Measurements from ENCODE around the gene ZNHIT2.
A peak's percentile ranks its signal among the peaks of the same experiment; 100 is the strongest.

ZNHIT2 gene

DNA sequence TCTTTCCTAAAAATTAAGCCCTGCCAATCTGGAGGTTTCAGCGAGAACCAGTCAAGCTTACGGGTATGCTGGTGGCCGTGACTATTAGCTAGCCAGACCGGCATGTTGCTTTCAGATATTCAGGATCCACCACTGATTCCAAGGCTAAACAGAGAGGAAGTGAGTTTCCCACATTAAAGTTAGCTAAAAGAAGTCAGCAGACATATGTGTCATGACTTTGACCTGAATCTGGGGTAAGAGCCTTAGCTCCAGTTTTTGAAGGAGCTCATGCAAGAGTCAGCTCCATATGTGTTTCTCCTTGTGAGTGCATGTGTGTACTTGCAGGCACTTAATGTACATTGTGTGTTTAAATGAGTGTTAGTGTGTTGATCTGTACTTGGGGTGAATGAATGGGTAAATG, 32.1 kb downstream of the ZNHIT2 start:
- TF ChIP-seq CTCF (IDR thresholded peaks at IDR 0.05) = no peak
- no peaks in the 10 kb centered on the region for H3K9me3 Mint-ChIP-seq
- H3K4me1 Mint-ChIP-seq = peaks cover 38% of the 10 kb centered on the region
- H3K27ac Mint-ChIP-seq = peak overlapping the region; percentile 1
- peak overlapping the region; percentile 99 for H3K4me3 Mint-ChIP-seq
- H3K27me3 Mint-ChIP-seq (ENCODE audit: low read depth, poor library complexity) = no peaks in the 10 kb centered on the region
- no peak for DNase-seq
- peaks cover 22% of the 10 kb centered on the region for H3K36me3 Mint-ChIP-seq (ENCODE audit: low read depth)

DNA sequence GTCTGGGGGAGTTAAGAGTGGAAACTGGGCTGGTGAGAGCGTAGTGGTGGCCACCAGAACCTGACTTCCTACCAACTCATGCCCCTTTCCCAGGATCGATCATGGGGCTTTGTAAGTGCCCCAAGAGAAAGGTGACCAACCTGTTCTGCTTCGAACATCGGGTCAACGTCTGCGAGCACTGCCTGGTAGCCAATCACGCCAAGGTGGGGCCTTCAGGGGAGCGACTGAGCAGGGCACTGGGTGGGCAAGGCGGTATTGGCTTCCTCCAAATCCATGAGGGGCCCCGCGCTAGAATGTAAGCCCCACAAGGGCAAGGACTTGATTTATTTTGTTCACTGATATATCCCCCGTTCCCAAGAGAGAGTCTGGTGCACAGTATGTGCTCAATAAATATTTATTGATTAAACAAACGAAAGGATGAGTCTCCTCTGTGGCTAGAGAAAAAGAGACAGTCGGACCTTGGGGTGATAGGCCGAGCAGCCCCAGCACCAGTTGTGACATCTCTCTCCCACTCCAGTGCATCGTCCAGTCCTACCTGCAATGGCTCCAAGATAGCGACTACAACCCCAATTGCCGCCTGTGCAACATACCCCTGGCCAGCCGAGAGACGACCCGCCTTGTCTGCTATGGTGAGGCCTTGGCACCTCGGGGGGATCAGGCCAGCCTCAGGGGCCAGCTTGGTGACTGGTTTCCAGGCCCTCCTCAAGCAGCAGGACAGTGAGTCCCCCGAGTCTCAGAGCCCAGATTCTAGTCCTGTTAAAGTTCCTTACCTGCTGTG, 32.7 kb downstream of the ZNHIT2 start:
- peaks cover 27% of the 10 kb centered on the region for H3K36me3 Mint-ChIP-seq (ENCODE audit: low read depth)

DNA sequence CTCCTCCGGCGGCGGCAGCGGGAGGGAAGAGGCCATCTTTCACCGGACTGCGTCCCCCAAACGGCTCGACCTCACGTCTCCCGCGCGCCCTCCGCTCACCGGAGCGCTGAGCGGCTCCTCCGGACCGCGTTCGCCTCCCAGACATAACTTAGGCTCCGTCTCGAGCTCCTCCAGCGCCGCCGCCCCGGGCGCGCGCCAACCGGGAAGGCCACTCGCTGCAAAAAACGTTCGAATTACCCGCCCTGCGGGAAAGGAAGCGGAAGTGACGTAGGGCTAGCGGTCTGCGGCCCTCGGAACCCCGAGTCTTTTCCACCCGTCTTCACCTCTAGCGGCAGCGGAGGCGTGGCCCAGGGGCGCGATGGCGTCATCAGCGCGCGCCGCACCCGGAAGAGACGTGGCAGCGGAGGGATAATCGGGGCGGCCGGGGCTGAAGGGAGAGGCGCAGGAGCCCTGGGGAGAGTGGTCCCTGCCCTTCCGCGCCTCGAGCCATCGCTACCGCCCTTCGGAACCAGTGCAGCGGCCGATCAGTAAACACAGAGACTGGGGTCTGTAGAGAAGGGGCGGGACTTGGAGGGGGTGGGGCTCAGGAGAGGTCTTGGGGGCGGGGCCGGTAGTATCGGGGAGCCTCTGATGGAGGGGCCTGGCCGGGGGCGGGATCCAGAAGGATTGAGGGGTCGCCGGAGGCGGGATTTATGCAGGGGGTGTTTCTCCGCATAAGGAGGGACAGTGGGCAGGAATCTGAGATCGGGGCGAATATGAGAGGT, 33.5 kb downstream of the ZNHIT2 start, which contains the start of the genes CDCA5 and ZFPL1:
TSS of gene CDCA5 (minus strand) at position 207 of the 764 bp plus-strand sequence. CDS start at position 145, 62 bp downstream.
TSS of gene ZFPL1 (plus strand) at position 389 of the 764 bp plus-strand sequence. CDS start 477 bp downstream, outside the sequence.
- no peak for TF ChIP-seq CTCF (IDR thresholded peaks at IDR 0.05)
- Mint-ChIP-seq H3K27me3 (ENCODE audit: low read depth, poor library complexity) (no peaks in the 10 kb centered on the region), H3K36me3 (ENCODE audit: low read depth) (peaks cover 26% of the 10 kb centered on the region), H3K9me3 (no peaks in the 10 kb centered on the region), H3K27ac (peak within 1 kb of the TSS; percentile 98), H3K4me3 (peak within 1 kb of the TSS; percentile 99), H3K4me1 (peaks cover 41% of the 10 kb centered on the region)
- peak; percentile 97 for DNase-seq

More for the DNA sequence above, 32.7 kb downstream of the ZNHIT2 start:
- H3K27ac Mint-ChIP-seq = peak overlapping the region; percentile 98
- no peaks in the 10 kb centered on the region for H3K9me3 Mint-ChIP-seq
- no peaks in the 10 kb centered on the region for H3K27me3 Mint-ChIP-seq (ENCODE audit: low read depth, poor library complexity)
- DNase-seq = no peak
- H3K4me1 Mint-ChIP-seq = peaks cover 41% of the 10 kb centered on the region
- no peak for TF ChIP-seq CTCF (IDR thresholded peaks at IDR 0.05)
- peak overlapping the region; percentile 99 for H3K4me3 Mint-ChIP-seq

DNA sequence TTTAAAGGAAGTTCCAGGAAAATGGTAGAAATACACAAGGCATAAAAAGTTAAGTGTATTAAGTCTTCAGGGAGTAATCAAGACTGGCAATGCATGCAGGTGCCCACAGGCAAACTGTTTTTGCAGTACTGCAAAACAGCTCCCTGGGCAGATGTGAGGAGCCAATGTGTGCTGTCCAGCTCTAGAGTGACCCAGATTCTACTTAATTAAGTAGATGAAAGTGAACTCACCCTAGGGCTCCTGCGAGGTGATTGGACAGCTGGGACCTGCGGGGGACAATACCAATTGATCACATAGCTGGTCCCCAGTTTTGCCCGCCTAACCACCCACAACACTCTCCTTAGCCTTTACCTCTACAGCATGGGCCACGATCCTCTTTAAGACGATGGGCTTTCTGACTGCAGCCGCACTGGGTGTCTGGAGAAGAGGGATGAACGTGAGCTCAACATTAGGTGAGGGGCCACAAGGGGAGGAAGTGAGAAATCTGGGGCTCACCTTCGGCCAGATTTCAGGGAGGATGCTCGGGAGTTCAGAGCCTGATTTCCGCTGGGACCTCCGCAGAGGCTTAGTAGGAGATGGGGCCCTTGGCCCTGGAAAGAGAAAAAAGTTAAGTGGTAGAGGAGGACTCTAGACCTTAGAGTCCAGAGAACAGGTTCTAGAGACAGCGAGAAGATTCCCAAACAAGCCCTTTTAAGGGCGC, 34.2 kb downstream of the ZNHIT2 start:
- H3K4me1 Mint-ChIP-seq = peaks cover 48% of the 10 kb centered on the region
- peaks cover 26% of the 10 kb centered on the region for H3K36me3 Mint-ChIP-seq (ENCODE audit: low read depth)
- H3K27ac Mint-ChIP-seq = peak overlapping the region; percentile 98
- H3K4me3 Mint-ChIP-seq = peak overlapping the region; percentile 99
- TF ChIP-seq CTCF (IDR thresholded peaks at IDR 0.05) = no peak
- H3K27me3 Mint-ChIP-seq (ENCODE audit: low read depth, poor library complexity) = no peaks in the 10 kb centered on the region
- no peaks in the 10 kb centered on the region for H3K9me3 Mint-ChIP-seq
- no peak for DNase-seq

GRCh38 chr11:65078786-65079342, 38.6 kb downstream of the ZNHIT2 start:
- Mint-ChIP-seq H3K4me3 (no peak overlapping the region), H3K4me1 (peaks cover 38% of the 10 kb centered on the region), H3K27me3 (ENCODE audit: low read depth, poor library complexity) (no peaks in the 10 kb centered on the region), H3K36me3 (ENCODE audit: low read depth) (peaks cover 47% of the 10 kb centered on the region), H3K27ac (peak overlapping the region; percentile 45), H3K9me3 (no peaks in the 10 kb centered on the region)
- TF ChIP-seq CTCF (IDR thresholded peaks at IDR 0.05) = no peak
- DNase-seq = no peak
